Activated CD8-positive, alpha-beta memory T cell treated with anti-CD3 and anti-CD28 coated beads for 4 hours (primary cell): ENCODE results near the gene FAM180B.
"Not testable (repeated sequence)": the region's sequence is repeated elsewhere in the genome, so short reads cannot be mapped to it uniquely, and the experiment has no call there.

Source experiments
- DNase-seq, 2 donors: peaks; one replicate each; pipeline ENCODE4 v3.0.0-alpha.2; 2020; ENCODE audit warnings: low read depth in 2 of 2

The FAM180B gene

GRCh38 chr11:47586098-47586855 is at the start of gene FAM180B:
FAM180B (plus strand) TSS chr11:47586678; CDS start chr11:47586769, 91 bp downstream.
- DNase-seq: no peak

- no peak for DNase-seq
These were observed 49.6 kb upstream of the FAM180B start for GRCh38 chr11:47536915-47537314.

GRCh38 chr11:47538741-47539565 is 47.5 kb upstream of the FAM180B start:
- DNase-seq: no peak

- no peak for DNase-seq
These were observed 46.8 kb upstream of the FAM180B start for GRCh38 chr11:47539681-47540039.

DNA sequence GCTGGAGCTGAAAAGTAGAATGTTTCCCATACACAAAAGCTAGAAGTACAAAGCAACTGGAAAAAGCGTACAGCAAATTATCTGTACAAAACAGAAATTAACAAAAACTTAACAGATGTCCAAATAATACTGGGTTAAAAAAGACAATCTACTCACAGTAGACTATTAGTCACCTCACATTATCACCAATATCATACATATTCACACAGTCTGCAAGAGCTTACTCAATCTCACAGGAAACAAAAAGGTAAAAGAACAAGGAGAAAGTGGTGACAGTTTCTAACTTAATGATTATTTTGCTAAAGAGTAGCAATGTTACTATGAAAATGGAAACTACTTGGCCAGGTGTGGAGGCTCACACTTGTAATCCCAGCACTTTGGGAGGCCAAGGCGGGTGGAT is 45.4 kb upstream of the FAM180B start:
- DNase-seq: no peak

GRCh38 chr11:47545298-47545697 is 41.2 kb upstream of the FAM180B start:
- no peak for DNase-seq

GRCh38 chr11:47546274-47546673 is 40.2 kb upstream of the FAM180B start:
- DNase-seq: not testable (repeated sequence)

DNA sequence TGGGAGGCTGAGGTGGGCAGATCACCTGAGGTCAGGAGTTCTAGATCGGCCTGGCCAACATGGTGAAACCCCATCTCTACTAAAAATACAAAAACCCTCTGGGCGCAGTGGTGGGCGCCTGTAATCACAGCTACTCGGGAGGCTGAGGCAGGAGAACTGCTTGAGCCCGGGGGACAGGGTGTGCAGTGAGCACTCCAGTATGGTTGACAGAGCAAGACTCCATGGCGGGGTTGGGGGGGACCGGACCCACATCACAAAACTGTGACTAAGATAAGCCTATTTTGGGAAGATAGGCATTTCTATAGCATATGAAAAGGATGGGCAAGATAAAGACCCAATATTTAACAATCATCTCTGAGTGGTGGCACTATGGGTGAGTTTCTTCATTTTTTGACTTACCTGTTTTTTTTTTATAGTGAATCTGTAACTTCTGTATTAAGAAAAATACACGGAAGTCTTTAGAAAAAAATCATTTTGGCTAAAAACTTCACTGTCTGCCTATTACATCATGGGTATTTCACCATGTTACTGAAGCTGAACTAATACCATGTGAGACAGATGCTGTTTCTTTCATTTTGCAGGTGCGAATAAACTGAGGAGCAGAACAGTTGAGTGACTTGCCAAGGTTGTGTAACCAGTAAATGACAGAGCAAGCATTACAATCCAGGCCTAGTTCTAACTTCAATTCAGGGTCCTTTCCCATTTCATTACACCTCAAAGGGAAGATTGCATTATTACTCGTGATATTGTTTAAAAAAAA is 36.0 kb upstream of the FAM180B start:
- no peak for DNase-seq

GRCh38 chr11:47551086-47551485 is 35.4 kb upstream of the FAM180B start:
- DNase-seq: no peak

DNA sequence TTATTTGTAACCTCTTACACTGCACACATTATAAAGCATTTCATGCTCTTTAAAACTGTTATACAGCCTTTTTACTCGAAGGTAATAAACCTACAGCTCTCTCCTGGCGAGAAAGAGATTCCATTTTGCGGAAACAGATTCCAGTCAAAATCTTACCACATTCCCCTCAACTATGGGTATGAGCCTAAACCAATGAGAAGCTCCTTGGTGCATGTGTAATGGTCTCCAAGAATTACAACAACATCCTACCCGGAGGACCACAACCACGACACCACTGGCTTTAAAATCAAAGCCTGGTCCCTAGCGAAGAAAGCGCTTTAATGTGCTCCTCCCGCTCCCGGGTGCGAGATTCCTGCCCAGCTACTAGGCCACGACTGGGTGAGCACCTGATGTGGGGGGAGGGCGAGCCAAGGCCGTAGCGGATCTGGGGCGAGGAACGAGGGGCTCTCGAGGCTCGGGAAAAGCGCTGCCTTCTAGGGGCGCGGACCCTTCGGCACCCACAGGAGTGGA is 34.4 kb upstream of the FAM180B start:
- no peak for DNase-seq

- peak; percentile 79 to 83 for DNase-seq
These were observed 33.7 kb upstream of the FAM180B start, which contains the start of gene CELF1 for GRCh38 chr11:47552566-47553405. CELF1 (minus strand) TSS chr11:47553132; CDS start chr11:47499523, 53,609 bp downstream.

DNA sequence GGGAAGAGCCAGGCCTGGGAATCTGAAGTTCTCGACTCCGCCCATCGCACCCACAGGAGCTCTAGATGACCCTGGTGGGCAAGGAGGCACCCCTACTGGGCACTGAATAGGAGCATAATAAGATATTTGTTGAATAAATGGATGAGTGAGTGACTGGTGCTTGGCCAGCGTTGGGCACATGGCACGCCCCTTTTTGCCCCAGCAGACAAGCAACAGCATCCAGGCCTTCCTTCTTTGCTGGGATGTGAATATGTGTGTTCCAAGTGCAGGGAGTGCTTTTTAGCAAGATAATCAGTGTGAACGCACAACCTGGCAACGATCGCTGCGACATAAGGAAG is 33.1 kb upstream of the FAM180B start:
- no peak for DNase-seq

GRCh38 chr11:47557004-47557403 is 29.5 kb upstream of the FAM180B start:
- DNase-seq: not testable (repeated sequence)

GRCh38 chr11:47558695-47559094 is 27.8 kb upstream of the FAM180B start:
- DNase-seq: no peak

- no peak for DNase-seq
These were observed 26.1 kb upstream of the FAM180B start for GRCh38 chr11:47560426-47560825.

DNA sequence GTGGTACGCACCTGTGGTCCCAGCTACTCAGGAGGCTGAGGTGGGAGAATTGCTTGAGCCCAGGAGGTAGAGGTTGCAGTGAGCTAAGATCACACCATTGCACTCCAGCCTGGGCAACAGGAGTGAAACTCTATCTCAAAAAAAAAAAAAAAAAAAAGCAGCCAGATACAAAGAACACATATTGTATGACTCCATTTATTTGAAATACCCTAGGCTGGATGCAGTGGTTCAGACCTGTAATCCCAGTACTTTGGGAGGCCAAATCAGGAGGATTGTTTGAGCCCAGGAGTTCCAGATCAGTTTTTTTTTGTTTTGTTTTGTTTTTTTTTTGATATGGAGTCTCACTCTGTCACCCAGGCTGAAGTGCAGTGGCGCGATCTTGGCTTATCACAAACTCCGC is 24.1 kb upstream of the FAM180B start:
- DNase-seq: not testable (repeated sequence)

DNA sequence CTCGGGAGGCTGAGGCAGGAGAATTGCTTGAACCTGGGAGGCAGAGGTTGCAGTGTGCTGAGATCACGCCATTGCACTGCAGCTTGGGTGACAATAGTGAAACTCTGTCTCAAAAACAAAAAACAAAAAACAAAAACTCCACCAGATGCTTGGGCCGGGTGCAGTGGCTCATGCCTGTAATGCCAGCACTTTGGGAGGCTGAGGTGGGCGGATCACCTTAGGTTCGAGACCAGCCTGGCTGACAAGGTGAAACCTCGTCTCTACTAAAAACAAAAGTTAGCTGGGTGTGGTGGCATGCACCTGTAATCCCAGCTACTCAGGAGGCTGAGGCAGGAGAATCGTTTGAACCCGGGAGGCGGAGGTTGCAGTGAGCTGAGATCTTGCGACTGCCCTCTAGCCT is 22.1 kb upstream of the FAM180B start:
- not testable (repeated sequence) for DNase-seq

DNA sequence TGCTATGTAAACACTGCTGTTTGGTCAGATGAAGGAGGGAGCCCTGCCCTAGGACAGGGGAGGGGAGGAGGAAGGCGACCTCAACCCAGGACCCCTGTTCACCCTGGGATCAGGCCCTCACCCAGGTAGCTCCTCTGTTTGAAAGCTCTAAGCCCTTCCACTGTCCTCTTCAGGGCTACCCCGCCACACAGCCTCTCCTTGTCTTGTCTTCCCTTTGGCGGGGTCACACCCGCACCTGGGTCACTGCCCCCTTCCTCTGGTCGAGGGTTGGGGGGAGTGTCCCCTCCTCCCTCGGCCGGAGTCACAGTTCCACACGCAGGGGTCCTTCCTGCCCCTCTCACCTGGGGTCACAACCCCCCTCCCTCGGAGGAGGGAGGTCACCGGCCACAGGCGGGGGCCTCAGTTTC is 21.5 kb upstream of the FAM180B start:
- DNase-seq: no peak

GRCh38 chr11:47565340-47566148 is 20.9 kb upstream of the FAM180B start, which contains the start of gene PTPMT1:
PTPMT1 (plus strand) TSS chr11:47565599; CDS start chr11:47565623, 24 bp downstream.
- peak; percentile 21 to 40 for DNase-seq

DNA sequence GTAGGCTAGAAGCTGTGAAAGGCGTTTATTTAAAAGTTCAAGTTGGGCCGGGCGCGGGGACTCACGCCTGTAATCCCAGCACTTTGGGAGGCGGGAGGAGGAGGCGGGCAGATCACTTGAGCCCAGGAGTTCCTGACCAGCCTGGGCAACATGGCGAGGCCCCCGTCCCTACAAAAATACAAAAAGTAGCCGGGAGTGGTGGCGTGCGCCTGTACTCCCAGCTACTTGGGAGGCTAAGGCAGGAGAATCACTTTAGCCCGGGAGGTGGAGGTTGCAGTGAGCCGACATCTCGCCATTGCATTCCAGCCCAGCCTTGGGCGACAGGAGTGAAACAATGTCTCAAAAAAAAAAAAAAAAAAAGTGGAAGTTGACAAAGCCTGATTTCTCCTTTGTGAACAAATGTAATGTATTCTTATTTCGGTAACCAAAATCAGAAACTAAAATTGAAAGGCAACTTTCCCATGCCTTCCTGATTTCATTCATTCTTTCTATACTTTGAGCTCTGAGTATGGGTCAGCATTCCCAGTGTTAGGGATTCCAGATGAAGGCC is 20.3 kb upstream of the FAM180B start:
- DNase-seq: no peak
